ENCODE data around the gene PIM1.

PIM1 gene

GRCh38 chr6:37155394-37156312 is 14.3 kb upstream of the PIM1 start:
- TF ChIP-seq YY1 (IDR thresholded peaks at IDR 0.05; ENCODE audit: low read depth): no peak
- TF ChIP-seq MAX (IDR thresholded peaks at IDR 0.05): 0 out of 2 replicates have a peak, but pooled peaks have one; percentile 14
- no peak for TF ChIP-seq EGR1 (IDR thresholded peaks at IDR 0.05)

DNA sequence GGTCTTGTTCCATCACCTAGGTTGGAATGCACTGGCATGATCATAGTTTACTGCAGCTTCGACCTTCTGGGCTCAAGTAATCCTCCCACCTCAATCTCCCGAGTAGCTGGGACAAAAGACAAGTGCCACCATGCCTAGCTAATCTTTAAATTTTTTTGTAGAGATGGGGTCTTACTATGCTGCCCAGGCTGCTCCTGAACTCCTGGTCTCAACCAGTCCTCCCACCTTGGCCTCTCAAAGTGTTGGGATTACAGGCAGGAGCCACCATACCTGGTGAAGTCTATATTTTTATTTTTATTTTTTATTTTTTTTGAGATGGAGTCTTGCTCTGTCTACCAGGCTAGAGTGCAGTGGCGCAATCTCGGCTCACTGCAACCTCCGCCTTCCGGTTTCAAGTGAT is 11.4 kb upstream of the PIM1 start:
- TF ChIP-seq TEAD4 (IDR thresholded peaks at IDR 0.05) (no peak), USF1 (IDR thresholded peaks at IDR 0.05) (no peak), TAF1 (IDR thresholded peaks at IDR 0.05; ENCODE audit: low read depth) (no peak), EP300 (IDR thresholded peaks at IDR 0.05; ENCODE audit: borderline replicate concordance) (no peak), FOXM1 (IDR thresholded peaks at IDR 0.05; ENCODE audit: borderline replicate concordance, low read depth) (no peak), NFIC (IDR thresholded peaks at IDR 0.05) (no peak), TCF12 (IDR thresholded peaks at IDR 0.05; ENCODE audit: low read depth) (no peak), RAD21 (IDR thresholded peaks at IDR 0.05; ENCODE audit: low read depth) (no peak)
- TF ChIP-seq, protein P1, sequence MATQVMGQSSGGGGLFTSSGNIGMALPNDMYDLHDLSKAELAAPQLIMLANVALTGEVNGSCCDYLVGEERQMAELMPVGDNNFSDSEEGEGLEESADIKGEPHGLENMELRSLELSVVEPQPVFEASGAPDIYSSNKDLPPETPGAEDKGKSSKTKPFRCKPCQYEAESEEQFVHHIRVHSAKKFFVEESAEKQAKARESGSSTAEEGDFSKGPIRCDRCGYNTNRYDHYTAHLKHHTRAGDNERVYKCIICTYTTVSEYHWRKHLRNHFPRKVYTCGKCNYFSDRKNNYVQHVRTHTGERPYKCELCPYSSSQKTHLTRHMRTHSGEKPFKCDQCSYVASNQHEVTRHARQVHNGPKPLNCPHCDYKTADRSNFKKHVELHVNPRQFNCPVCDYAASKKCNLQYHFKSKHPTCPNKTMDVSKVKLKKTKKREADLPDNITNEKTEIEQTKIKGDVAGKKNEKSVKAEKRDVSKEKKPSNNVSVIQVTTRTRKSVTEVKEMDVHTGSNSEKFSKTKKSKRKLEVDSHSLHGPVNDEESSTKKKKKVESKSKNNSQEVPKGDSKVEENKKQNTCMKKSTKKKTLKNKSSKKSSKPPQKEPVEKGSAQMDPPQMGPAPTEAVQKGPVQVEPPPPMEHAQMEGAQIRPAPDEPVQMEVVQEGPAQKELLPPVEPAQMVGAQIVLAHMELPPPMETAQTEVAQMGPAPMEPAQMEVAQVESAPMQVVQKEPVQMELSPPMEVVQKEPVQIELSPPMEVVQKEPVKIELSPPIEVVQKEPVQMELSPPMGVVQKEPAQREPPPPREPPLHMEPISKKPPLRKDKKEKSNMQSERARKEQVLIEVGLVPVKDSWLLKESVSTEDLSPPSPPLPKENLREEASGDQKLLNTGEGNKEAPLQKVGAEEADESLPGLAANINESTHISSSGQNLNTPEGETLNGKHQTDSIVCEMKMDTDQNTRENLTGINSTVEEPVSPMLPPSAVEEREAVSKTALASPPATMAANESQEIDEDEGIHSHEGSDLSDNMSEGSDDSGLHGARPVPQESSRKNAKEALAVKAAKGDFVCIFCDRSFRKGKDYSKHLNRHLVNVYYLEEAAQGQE (IDR thresholded peaks at IDR 0.05; ENCODE audit: low read depth): no peak

DNA sequence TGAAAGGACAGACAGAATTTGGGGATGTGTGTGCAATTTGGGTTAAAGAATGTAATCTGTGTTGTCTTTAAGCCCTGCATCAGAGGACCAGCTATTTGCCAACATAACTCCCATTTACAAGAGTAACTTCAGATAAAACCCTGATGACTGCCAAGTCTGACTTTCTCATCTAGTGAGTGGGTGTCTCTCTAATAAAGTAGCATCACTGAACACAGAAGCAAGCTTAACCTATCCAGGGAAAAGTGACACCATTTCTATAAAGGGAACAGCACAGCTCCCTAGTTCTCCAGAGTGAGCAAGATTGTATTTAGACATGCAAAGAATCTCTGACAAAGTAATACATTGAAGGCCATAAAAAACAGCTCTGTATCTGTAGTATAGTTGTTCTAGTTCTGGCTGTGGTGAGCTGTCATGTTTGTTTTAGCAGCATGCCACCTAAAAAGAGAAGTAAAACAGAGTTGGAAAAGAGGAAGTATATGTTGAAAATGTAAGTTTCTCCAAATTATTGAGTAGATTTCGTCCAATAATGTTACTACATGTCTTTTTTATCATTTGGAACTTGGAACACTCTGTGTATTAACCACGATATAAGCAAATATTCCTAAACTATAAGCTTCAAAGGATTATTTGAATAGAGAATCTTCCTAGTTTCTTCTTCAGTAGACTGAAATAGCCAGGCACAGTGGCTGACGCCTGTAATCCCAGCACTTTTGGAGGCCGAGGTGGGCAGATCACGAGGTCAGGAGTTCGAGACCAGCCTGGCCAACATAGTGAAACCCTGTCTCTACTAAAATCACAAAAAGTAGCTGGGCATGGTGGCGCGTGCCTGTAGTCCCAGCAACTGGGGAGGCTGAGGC is 8.8 kb upstream of the PIM1 start:
- TF ChIP-seq USF1 (IDR thresholded peaks at IDR 0.05): no peak

DNA sequence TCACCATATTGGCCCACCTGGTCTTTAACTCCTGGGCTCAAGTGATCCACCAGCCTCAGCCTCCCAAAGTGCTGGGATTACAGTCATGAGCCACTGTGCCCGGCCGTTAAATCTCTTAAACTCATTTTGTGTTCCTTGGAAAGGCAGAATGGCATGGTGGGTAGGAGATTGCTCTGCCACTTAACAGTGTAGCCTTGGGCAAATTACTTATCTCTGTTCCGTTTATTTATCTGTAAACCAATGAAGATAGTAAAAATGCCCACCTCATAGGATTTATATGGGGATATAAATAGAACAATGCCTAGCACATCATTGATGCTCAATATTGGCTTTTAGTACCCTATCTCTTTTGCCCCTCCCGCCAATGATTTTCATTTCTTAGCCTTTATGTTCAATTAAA is 7.2 kb upstream of the PIM1 start:
- TF ChIP-seq, protein P1 (IDR thresholded peaks at IDR 0.05; ENCODE audit: low read depth): no peak
- TF ChIP-seq CEBPB (IDR thresholded peaks at IDR 0.05) (no peak), FOXM1 (IDR thresholded peaks at IDR 0.05; ENCODE audit: borderline replicate concordance, low read depth) (no peak), RAD21 (IDR thresholded peaks at IDR 0.05; ENCODE audit: low read depth) (no peak), TAF1 (IDR thresholded peaks at IDR 0.05; ENCODE audit: low read depth) (no peak), ZBTB7A (IDR thresholded peaks at IDR 0.05; ENCODE audit: low read depth) (no peak), CREB1 (IDR thresholded peaks at IDR 0.05; ENCODE audit: low read depth) (no peak), NFIC (IDR thresholded peaks at IDR 0.05) (no peak), EGR1 (IDR thresholded peaks at IDR 0.05) (no peak), EP300 (IDR thresholded peaks at IDR 0.05; ENCODE audit: borderline replicate concordance) (no peak), MAX (IDR thresholded peaks at IDR 0.05) (no peak)

DNA sequence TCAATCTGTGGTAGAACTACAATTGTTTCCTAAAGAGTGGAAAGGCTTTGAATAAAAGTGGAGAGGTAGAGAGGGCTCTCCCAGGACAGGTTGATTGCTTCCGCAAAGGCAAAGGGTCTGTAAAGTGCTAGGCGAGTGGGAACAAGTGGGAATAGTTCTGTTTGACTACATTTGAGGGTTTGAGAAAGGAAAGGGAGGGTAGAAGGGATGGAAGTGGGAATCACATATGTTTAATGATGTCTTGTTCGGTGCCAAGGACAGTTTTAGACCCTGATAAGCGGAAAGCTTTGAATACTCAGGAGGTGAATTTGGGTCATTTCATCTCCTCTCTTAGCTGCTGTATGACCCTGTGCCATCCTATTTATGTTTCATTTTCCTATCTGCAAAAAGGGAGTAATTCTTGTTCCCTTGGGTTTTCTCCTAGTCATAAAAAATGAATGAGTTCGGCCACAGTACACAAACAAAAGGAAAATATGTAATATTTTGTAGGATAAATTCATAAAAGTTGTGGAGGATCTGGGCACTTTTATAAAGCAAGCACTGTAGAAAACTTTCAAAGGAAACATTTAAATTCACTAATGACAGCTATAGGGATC is 1.7 kb upstream of the PIM1 start:
- no peak for TF ChIP-seq RAD21 (IDR thresholded peaks at IDR 0.05; ENCODE audit: low read depth)
- TF ChIP-seq YY1 (IDR thresholded peaks at IDR 0.05; ENCODE audit: low read depth): no peak
